Upper lobe of left lung (tissue), 6 donors: Measurements from ENCODE around the gene NFRKB. TPM values are rescaled to one million over a fixed set of nuclear protein-coding genes. Genes with fewer than 3 reads are reported as not detected.

ENCODE experiments used
- ATAC-seq, 2 donors: fragments of 200-7000 bp; cut with Tn5 transposase; one replicate each; pipeline ENCODE4 v1.9.1; 2022; ENCODE audit warnings: mild to moderate bottlenecking in 2 of 2, moderate library complexity in 2 of 2; ENCODE audit not compliant: low FRiP score in 2 of 2
- DNase-seq, 2 donors: peaks; one replicate each; pipeline ENCODE4 v3.0.0-alpha.2; 2019 to 2020
- H3K27ac ChIP-seq, 4 donors: fragments of 200-600 bp; sonication (generic); one replicate each; pipeline ENCODE4 v1.5.1; 2016 to 2019
- H3K27me3 ChIP-seq, 4 donors: fragments of 200-600 bp; sonication (generic); one replicate each; pipeline ENCODE4 v1.5.1; 2017 to 2019
- H3K36me3 ChIP-seq, 4 donors: fragments of 200-600 bp; sonication (generic); one replicate each; pipeline ENCODE4 v1.5.1; 2016 to 2019
- H3K4me1 ChIP-seq, 4 donors: fragments of 200-600 bp; sonication (generic); one replicate each; pipeline ENCODE4 v1.5.1; 2018 to 2019
- H3K4me3 ChIP-seq, 4 donors: fragments of 200-600 bp; sonication (generic); one replicate each; pipeline ENCODE4 v1.5.1; 2017 to 2019; ENCODE audit warnings: mild to moderate bottlenecking in 2 of 4, moderate library complexity in 1 of 4
- H3K9me3 ChIP-seq, 4 donors: fragments of 200-600 bp; sonication (generic); one replicate each; pipeline ENCODE4 v1.5.1; 2018 to 2019
- CTCF ChIP-seq, 6 experiments: fragments of 450-650 bp in 4 of 6; fragments of 200-600 bp in 2 of 6; sonication (generic) in 2 of 6; IDR thresholded peaks; one replicate each; pipeline ENCODE4 v1.5.1; 2016 to 2019; ENCODE audit warnings: antibody characterized with exemption in 6 of 6
- EP300 ChIP-seq, 4 donors: sonication (generic); formaldehyde crosslinking; IDR thresholded peaks; one replicate each; pipeline ENCODE4 v1.5.1; 2017; ENCODE audit warnings: antibody characterized with exemption in 4 of 4, control low read depth in 2 of 4
- POLR2A ChIP-seq, 4 donors: fragments of 450-650 bp; IDR thresholded peaks; one replicate each; pipeline ENCODE4 v1.5.1; 2016 to 2017; ENCODE audit warnings: antibody characterized with exemption in 4 of 4, mild to moderate bottlenecking in 2 of 4
- POLR2AphosphoS5 ChIP-seq, 2 donors: sonication (generic); formaldehyde crosslinking; IDR thresholded peaks; one replicate each; pipeline ENCODE4 v1.5.1; 2017; ENCODE audit warnings: antibody characterized with exemption in 2 of 2
- WGBS, 2 donors: methylation state at CpG; one replicate each; pipeline ENCODE4 v1.1.5; 2017 to 2018; 5-methylcytosine and 5-hydroxymethylcytosine counted together
- total RNA-seq, 6 donors: library from RNA; depleted of rRNA in 4 of 6; stranded (reverse); fragments of >200 nt in 4 of 6; gene quantifications; one replicate each; pipeline versions ENCODE4 v1.1.0 to v1.2.1, GENCODE V29; 2016 to 2021
- donor health status: DM: no; HTN: no; CAD: no; lungs with moderate emphysema.
- donor health status: DM: no; HTN: yes; CAD: no; lungs with severe emphysema.

Gene NFRKB
- total RNA-seq, 6 donors from 2014 or later = 22.0 to 57.6 (median 28.6) TPM

GRCh38 chr11:129932381-129933067, 37.1 kb upstream of the NFRKB start:
- H3K4me1 ChIP-seq = no peaks in the 10 kb centered on the region
- ATAC-seq (no peak), DNase-seq (no peak)
- TF ChIP-seq POLR2A (IDR thresholded peaks at IDR 0.05) = no peak
- no peak for TF ChIP-seq POLR2AphosphoS5 (IDR thresholded peaks at IDR 0.05)
- H3K27me3 ChIP-seq = no peaks in the 10 kb centered on the region
- 86 to 88% methylated on average over 7 of the region's 7 CpGs for WGBS, 2 donors
- H3K9me3 ChIP-seq = no peaks in the 10 kb centered on the region
- no peak overlapping the region for H3K27ac ChIP-seq
- no peak overlapping the region for H3K4me3 ChIP-seq
- peaks cover 0 to 27% (median 7%) of the 10 kb centered on the region in 4 donors for H3K36me3 ChIP-seq

- peaks cover 0 to 27% (median 7%) of the 10 kb centered on the region in 4 donors for H3K36me3 ChIP-seq
- H3K4me1 ChIP-seq = no peaks in the 10 kb centered on the region
- TF ChIP-seq EP300 (IDR thresholded peaks at IDR 0.05) = peak in 1 of 4 donors; percentile 23
- no peak for TF ChIP-seq POLR2AphosphoS5 (IDR thresholded peaks at IDR 0.05)
- no peak for TF ChIP-seq POLR2A (IDR thresholded peaks at IDR 0.05)
- WGBS, 2 donors = 64 to 84% methylated on average over 13 of the region's 13 CpGs
- no peaks in the 10 kb centered on the region for H3K27me3 ChIP-seq
- peak in 1 of 2 donors; percentile 58 for DNase-seq
- H3K4me3 ChIP-seq = no peak overlapping the region
- peak in 1 of 2 donors; percentile 14 for ATAC-seq
- H3K9me3 ChIP-seq = no peaks in the 10 kb centered on the region
- no peak overlapping the region for H3K27ac ChIP-seq
These were observed 35.4 kb upstream of the NFRKB start for GRCh38 chr11:129930743-129931142.

GRCh38 chr11:129930296-129930695, 34.9 kb upstream of the NFRKB start:
- Histone ChIP-seq H3K27ac (no peak overlapping the region), H3K9me3 (no peaks in the 10 kb centered on the region), H3K27me3 (no peaks in the 10 kb centered on the region), H3K4me3 (no peak overlapping the region), H3K36me3 (peaks cover 0 to 27% (median 7%) of the 10 kb centered on the region in 4 donors), H3K4me1 (no peaks in the 10 kb centered on the region)
- TF ChIP-seq POLR2A (IDR thresholded peaks at IDR 0.05) (no peak), EP300 (IDR thresholded peaks at IDR 0.05) (no peak), POLR2AphosphoS5 (IDR thresholded peaks at IDR 0.05) (no peak), CTCF (IDR thresholded peaks at IDR 0.05) (no peak)
- WGBS, 2 donors = 68 to 77% methylated on average over 6 of the region's 6 CpGs
- ATAC-seq (no peak), DNase-seq (no peak)

- Histone ChIP-seq H3K27me3 (no peaks in the 10 kb centered on the region), H3K27ac (no peak overlapping the region), H3K4me3 (no peak overlapping the region), H3K4me1 (no peaks in the 10 kb centered on the region), H3K9me3 (no peaks in the 10 kb centered on the region), H3K36me3 (peaks cover 0 to 26% (median 10%) of the 10 kb centered on the region in 4 donors)
- WGBS, 2 donors = 68 to 80% methylated on average over 2 of the region's 2 CpGs
- ATAC-seq (no peak), DNase-seq (no peak)
- TF ChIP-seq CTCF (IDR thresholded peaks at IDR 0.05) (no peak), EP300 (IDR thresholded peaks at IDR 0.05) (no peak), POLR2A (IDR thresholded peaks at IDR 0.05) (no peak), POLR2AphosphoS5 (IDR thresholded peaks at IDR 0.05) (no peak)
These were observed 34.3 kb upstream of the NFRKB start for GRCh38 chr11:129929721-129930120.

- no peak for DNase-seq
- Histone ChIP-seq H3K27me3 (no peaks in the 10 kb centered on the region), H3K4me3 (no peak overlapping the region), H3K4me1 (no peaks in the 10 kb centered on the region), H3K36me3 (peaks cover 0 to 26% (median 11%) of the 10 kb centered on the region in 4 donors), H3K9me3 (no peaks in the 10 kb centered on the region), H3K27ac (no peak overlapping the region)
- 94 to 95% methylated on average over 3 of the region's 3 CpGs for WGBS, 2 donors
- no peak for ATAC-seq
- TF ChIP-seq POLR2AphosphoS5 (IDR thresholded peaks at IDR 0.05) (no peak), CTCF (IDR thresholded peaks at IDR 0.05) (no peak), EP300 (IDR thresholded peaks at IDR 0.05) (no peak), POLR2A (IDR thresholded peaks at IDR 0.05) (no peak)
These were observed 33.7 kb upstream of the NFRKB start for GRCh38 chr11:129928923-129929692.
